GM12891 (cell line): ENCODE data around the gene DMD.
"Not testable (repeated sequence)": the region's sequence is repeated elsewhere in the genome, so short reads cannot be mapped to it uniquely, and the experiment has no call there.

Source experiments
- POLR2A ChIP-seq: IDR thresholded peaks from 2 replicates; pipeline ENCODE4 v1.6.1; 2011; ENCODE audit warnings: low read depth, low read length, control low read depth
- POLR2AphosphoS5 ChIP-seq: IDR thresholded peaks from 2 replicates; pipeline ENCODE4 v1.6.1; 2011; ENCODE audit warnings: low read depth, low read length, control low read depth

- TF ChIP-seq POLR2A, POLR2AphosphoS5: not testable (repeated sequence)
These were observed 1833.5 kb downstream of the DMD start for GRCh38 chrX:31377821-31378220.
